PC-9 (cell line): ENCODE measurements around the gene ANKRA2. TPM values are rescaled to one million over a fixed set of nuclear protein-coding genes. Genes with fewer than 3 reads are reported as not detected.

ENCODE experiments used
- BruUV-seq: library from RNA; stranded (reverse); fragments of 400-500 nt; replicated peaks from 2 replicates; lab custom pipeline; 2021; lab: Mats Ljungman, UMichigan
- CTCF ChIA-PET: fragments of 300-600 bp; sonication (Branson Sonifier 250); formaldehyde crosslinking; loops from one replicate; lab custom pipeline; 2022; ENCODE audit warnings: antibody characterized with exemption; lab: Charles Lee
- POLR2A ChIA-PET: fragments of 300-600 bp; sonication (Branson Sonifier 250); formaldehyde crosslinking; loops from one replicate; lab custom pipeline; 2022; ENCODE audit warnings: antibody characterized with exemption; ENCODE audit not compliant: unreplicated experiment; lab: Charles Lee
- DNase-seq, 2 experiments: peaks; one replicate each; pipeline versions ENCODE4 v3.0.0 to v3.0.0-alpha.2; 2015 to 2022; ENCODE audit warnings: mixed read lengths in 1 of 2
- H2AFZ ChIP-seq: fragments of 200-600 bp; sonication (generic); 2 replicates; pipeline ENCODE4 v1.8.1; 2017; ENCODE audit warnings: antibody characterized with exemption
- H3F3A ChIP-seq: fragments of 200-600 bp; sonication (generic); 2 replicates; pipeline ENCODE4 v1.8.1; 2017; ENCODE audit warnings: antibody characterized with exemption, mild to moderate bottlenecking, low read depth; ENCODE audit not compliant: insufficient read depth
- H3K27ac ChIP-seq: fragments of 200-600 bp; sonication (generic); 2 replicates; pipeline ENCODE4 v1.6.1; 2016; ENCODE audit warnings: mixed run types
- H3K27me3 ChIP-seq: fragments of 200-600 bp; sonication (generic); 2 replicates; pipeline ENCODE4 v1.6.1; 2016; ENCODE audit warnings: low read depth, mixed run types; ENCODE audit not compliant: insufficient read depth
- H3K36me3 ChIP-seq: fragments of 200-600 bp; sonication (generic); 2 replicates; pipeline ENCODE4 v1.6.1; 2016; ENCODE audit warnings: low read depth, mixed run types
- H3K4me1 ChIP-seq: fragments of 200-600 bp; sonication (generic); replicated peaks from 2 replicates; pipeline ENCODE4 v1.6.1; 2016; ENCODE audit warnings: mixed run types; ENCODE audit not compliant: insufficient read depth
- H3K4me2 ChIP-seq: fragments of 200-600 bp; sonication (generic); 2 replicates; pipeline ENCODE4 v1.6.1; 2017; ENCODE audit warnings: mixed run types
- H3K4me3 ChIP-seq: fragments of 200-600 bp; sonication (generic); 2 replicates; pipeline ENCODE4 v1.6.1; 2016; ENCODE audit warnings: mixed run types
- H3K79me2 ChIP-seq: fragments of 200-600 bp; sonication (generic); 2 replicates; pipeline ENCODE4 v1.6.1; 2017; ENCODE audit warnings: low read depth, mixed run types
- H3K9me2 ChIP-seq: fragments of 200-600 bp; sonication (generic); 2 replicates; pipeline ENCODE4 v1.8.1; 2017; ENCODE audit warnings: mild to moderate bottlenecking; ENCODE audit not compliant: insufficient read depth
- H3K9me3 ChIP-seq: fragments of 200-600 bp; sonication (generic); 2 replicates; pipeline ENCODE4 v1.8.1; 2016; ENCODE audit warnings: low read depth; ENCODE audit not compliant: insufficient read depth
- H4K20me1 ChIP-seq: fragments of 200-600 bp; sonication (generic); 2 replicates; pipeline ENCODE4 v1.8.1; 2017; ENCODE audit not compliant: insufficient read depth
- CTCF ChIP-seq: fragments of 200-600 bp; sonication (generic); conservative IDR thresholded peaks from 2 replicates; pipeline ENCODE4 v1.6.1; 2017; ENCODE audit warnings: mixed run types, antibody characterized with exemption, mild to moderate bottlenecking, moderate library complexity
- EZH2 ChIP-seq: fragments of 200-600 bp; sonication (generic); IDR thresholded peaks from 2 replicates; pipeline ENCODE4 v1.8.0; 2017; ENCODE audit warnings: antibody characterized with exemption, low read depth
- intact Hi-C: fragments of 100-400 bp; cut with micrococcal nuclease; formaldehyde crosslinking; loops from one replicate; pipeline ENCODE4 v1.10.0; 2022; ENCODE audit not compliant: unreplicated experiment
- total RNA-seq: library from RNA; stranded (reverse); gene quantifications from 2 replicates; pipeline ENCODE4 v1.2.3, GENCODE V29; 2021

ANKRA2 gene
- total RNA-seq, 1 experiment from 2014 or later, result 15.5 TPM

GRCh38 chr5:73587923-73588322 lies 22.5 kb upstream of the ANKRA2 start:
- no TSS peak for BruUV-seq
- Histone ChIP-seq H3K9me3 (no peaks in the 10 kb centered on the region), H2AFZ (no peak overlapping the region), H3K79me2 (no peaks in the 10 kb centered on the region), H3K4me1 (peaks cover 16% of the 10 kb centered on the region), H3K4me3 (no peak overlapping the region), H4K20me1 (no peaks in the 10 kb centered on the region), H3K4me2 (no peak overlapping the region), H3K9me2 (no peaks in the 10 kb centered on the region), H3F3A (peaks cover 14% of the 10 kb centered on the region; the same call in 1 of the 2 replicates), H3K36me3 (no peaks in the 10 kb centered on the region), H3K27ac (no peak overlapping the region), H3K27me3 (no peaks in the 10 kb centered on the region)
- ChIA-PET POLR2A (no interaction called here), CTCF (no interaction called here)
- no peak for TF ChIP-seq CTCF
- TF ChIP-seq EZH2, result no peak
- DNase-seq, result no peak
- intact Hi-C loops, result no loop called here

GRCh38 chr5:73582285-73583145 lies 17.1 kb upstream of the ANKRA2 start:
- intact Hi-C loops, result no loop called here
- Histone ChIP-seq H3K4me2 (no peak overlapping the region), H3K4me3 (no peak overlapping the region), H3K4me1 (no peaks in the 10 kb centered on the region), H3K36me3 (peaks cover 28% of the 10 kb centered on the region), H3K79me2 (no peaks in the 10 kb centered on the region), H4K20me1 (no peaks in the 10 kb centered on the region), H2AFZ (no peak overlapping the region), H3K9me2 (no peaks in the 10 kb centered on the region), H3F3A (peaks cover 8% of the 10 kb centered on the region; the same call in 1 of the 2 replicates), H3K27me3 (no peaks in the 10 kb centered on the region), H3K9me3 (no peaks in the 10 kb centered on the region), H3K27ac (no peak overlapping the region)
- POLR2A ChIA-PET, result no interaction called here
- no TSS peak for BruUV-seq
- TF ChIP-seq EZH2 (no peak), CTCF (no peak)
- CTCF ChIA-PET, result no interaction called here
- no peak for DNase-seq

- Histone ChIP-seq H3K36me3 (peaks cover 22% of the 10 kb centered on the region), H3K4me3 (peak overlapping the region; percentile 90), H4K20me1 (no peaks in the 10 kb centered on the region), H3K79me2 (peaks cover 67% of the 10 kb centered on the region), H3F3A (peaks cover 8% of the 10 kb centered on the region), H3K4me2 (peak overlapping the region; percentile 98), H3K4me1 (peaks cover 23% of the 10 kb centered on the region), H2AFZ (peak overlapping the region; percentile 88), H3K27me3 (no peaks in the 10 kb centered on the region), H3K9me3 (no peaks in the 10 kb centered on the region), H3K9me2 (no peaks in the 10 kb centered on the region), H3K27ac (peak overlapping the region; percentile 20)
- DNase-seq, result no peak
- TF ChIP-seq CTCF, result no peak
- no peak for TF ChIP-seq EZH2
- BruUV-seq, result TSS peak; percentile 83
- ChIA-PET POLR2A (no interaction called here), CTCF (interaction anchor here (1.1 kb wide), 1 partner anchor 24 kb away, joined by 3 read pairs; no protein-coding TSS in a partner anchor)
- intact Hi-C loops, result loop anchor here (2.0 kb wide), 2 partner anchors 25 to 47 kb away; no protein-coding TSS in a partner anchor
Observed at GRCh38 chr5:73565969-73566547, 619 bp upstream of the ANKRA2 start.
